K562 (cell line): ENCODE data around the gene INPP1. TPM values are rescaled to one million over a fixed set of nuclear protein-coding genes. Genes with fewer than 3 reads are reported as not detected.

Source experiments
- ETV5 ChIP-seq: sonication (generic); formaldehyde crosslinking; IDR thresholded peaks from 2 replicates; pipeline ENCODE4 v1.4.0; 2020; ENCODE audit warnings: low read depth, mild to moderate bottlenecking, missing genetic modification reagents
- GMEB1 ChIP-seq: fragments of 250-450 bp; sonication (Bioruptor Pico); IDR thresholded peaks from 2 replicates; pipeline ENCODE4 v1.4.0; 2020; ENCODE audit warnings: mild to moderate bottlenecking
- GTF2B ChIP-seq: IDR thresholded peaks from 2 replicates; pipeline ENCODE4 v1.6.1; 2011; ENCODE audit not compliant: insufficient read length; ENCODE audit errors: extremely low read depth
- GTF2F1 ChIP-seq: IDR thresholded peaks from 2 replicates; pipeline ENCODE4 v1.6.1; 2011; ENCODE audit warnings: low read depth, low read length, improper control_type of control experiment
- HDAC1 ChIP-seq, 2 experiments: fragments of 450-650 bp; IDR thresholded peaks; 2 replicates each; pipeline ENCODE4 v1.6.1; 2016 to 2017; ENCODE audit warnings: inconsistent platforms in 1 of 2, mild to moderate bottlenecking in 1 of 2, moderate library complexity in 1 of 2
- HDAC8 ChIP-seq: fragments of 450-650 bp; IDR thresholded peaks from 2 replicates; pipeline ENCODE4 v1.6.1; 2016; ENCODE audit warnings: mild to moderate bottlenecking, missing genetic modification characterization, moderate library complexity, missing compliant biosample characterization
- MEIS2 ChIP-seq: fragments of 450-650 bp; IDR thresholded peaks from 2 replicates; pipeline ENCODE4 v1.6.1; 2014; ENCODE audit warnings: mild to moderate bottlenecking; ENCODE audit not compliant: partially characterized antibody
- MTA1 ChIP-seq: fragments of 450-650 bp; IDR thresholded peaks from 2 replicates; pipeline ENCODE4 v1.6.1; 2017; ENCODE audit warnings: borderline replicate concordance
- MTA2 ChIP-seq: fragments of 450-650 bp; IDR thresholded peaks from 2 replicates; pipeline ENCODE4 v1.6.1; 2016; ENCODE audit warnings: low read depth
- MYC ChIP-seq, 2 experiments: fragments of 250-450 bp in 1 of 2; sonication (Bioruptor Pico) in 1 of 2; IDR thresholded peaks; 2 replicates each; pipeline versions ENCODE4 v1.5.1 to v1.6.1; 2012 to 2021; ENCODE audit warnings: low read depth in 2 of 2, borderline replicate concordance in 1 of 2, improper control_type of control experiment in 1 of 2, low read length in 1 of 2, mild to moderate bottlenecking in 1 of 2, moderate library complexity in 1 of 2
- NUFIP1 ChIP-seq: fragments of 450-650 bp; IDR thresholded peaks from 2 replicates; pipeline ENCODE4 v1.6.1; 2018; ENCODE audit not compliant: partially characterized antibody
- POLR3A ChIP-seq: IDR thresholded peaks from 2 replicates; pipeline ENCODE4 v1.6.1; 2011; ENCODE audit warnings: borderline replicate concordance, mild to moderate bottlenecking, moderate library complexity; ENCODE audit not compliant: insufficient read length, insufficient read depth; ENCODE audit errors: extremely low read depth
- RNF219 ChIP-seq: fragments of 250-450 bp; sonication (Bioruptor Pico); IDR thresholded peaks from 2 replicates; pipeline ENCODE4 v1.5.0; 2022; ENCODE audit warnings: mild to moderate bottlenecking
- SETDB1 ChIP-seq: IDR thresholded peaks from one replicate; pipeline ENCODE4 v1.6.1; 2012; ENCODE audit warnings: low read length, control low read depth, inconsistent platforms
- SP2 ChIP-seq: IDR thresholded peaks from 2 replicates; pipeline ENCODE4 v1.6.1; 2011; ENCODE audit warnings: mild to moderate bottlenecking, low read depth, low read length, moderate library complexity; ENCODE audit not compliant: poor library complexity, severe bottlenecking; ENCODE audit errors: extremely low read depth
- THRAP3 ChIP-seq: fragments of 450-650 bp; IDR thresholded peaks from 2 replicates; pipeline ENCODE4 v1.6.1; 2016; ENCODE audit warnings: mild to moderate bottlenecking, inconsistent platforms, borderline replicate concordance
- XRCC4 ChIP-seq: IDR thresholded peaks from one replicate; pipeline ENCODE4 v1.6.1; 2011; ENCODE audit not compliant: insufficient read depth, insufficient read length; ENCODE audit errors: extremely low read depth
- ZFP30 ChIP-seq: fragments of 250-450 bp; sonication (Bioruptor Pico); IDR thresholded peaks from 2 replicates; pipeline ENCODE4 v1.8.0; 2022; ENCODE audit warnings: moderate library complexity, mild to moderate bottlenecking, inconsistent platforms, borderline replicate concordance
- ZNF280A ChIP-seq: fragments of 450-650 bp; IDR thresholded peaks from 2 replicates; pipeline ENCODE4 v1.6.1; 2018; ENCODE audit warnings: mild to moderate bottlenecking, low read depth; ENCODE audit not compliant: partially characterized antibody
- ZNF354B ChIP-seq: fragments of 250-450 bp; sonication (Bioruptor Pico); IDR thresholded peaks from 2 replicates; pipeline ENCODE4 v1.4.0; 2020
- ZNF436 ChIP-seq: fragments of 250-450, 450-650 bp; sonication (Bioruptor Pico); formaldehyde crosslinking; IDR thresholded peaks from 2 replicates; pipeline ENCODE4 v1.7.0; 2020; ENCODE audit warnings: mild to moderate bottlenecking
- ZNF444 ChIP-seq: fragments of 250-450 bp; sonication (Bioruptor Pico); IDR thresholded peaks from 2 replicates; pipeline ENCODE4 v1.4.0; 2020; ENCODE audit warnings: mild to moderate bottlenecking, moderate library complexity
- ZNF586 ChIP-seq: fragments of 450-650 bp; formaldehyde crosslinking; conservative IDR thresholded peaks from 2 replicates; pipeline ENCODE4 v1.4.0; 2020; ENCODE audit warnings: mild to moderate bottlenecking, moderate library complexity
- polyA plus RNA-seq, 8 experiments: library from polyadenylated mRNA; depleted of rRNA in 4 of 8; stranded (reverse) in 5 of 8; unstranded in 3 of 8; fragments of >200 nt; fragmentation: Nextera tagmentation in 2 of 8; fragmentation: Illumina TruSeq in 1 of 8; extraction: Ambion mirVana in 2 of 8; extraction: Trizol in 1 of 8; gene quantifications; 2 replicates each; pipeline versions ENCODE4 v1.2.1 to v1.2.3, GENCODE V29; 2011 to 2014; ENCODE audit warnings: inconsistent platforms in 1 of 8, missing spikeins in 1 of 8
- total RNA-seq, 7 experiments: library from RNA; depleted of rRNA in 6 of 7; stranded (reverse); fragments of >200 nt in 6 of 7; fragmentation: Illumina TruSeq in 2 of 7; extraction: Trizol in 2 of 7; gene quantifications; 2 replicates each; pipeline versions ENCODE4 v1.2.1 to v1.2.3, GENCODE V29; 2011 to 2021; ENCODE audit warnings: low replicate concordance in 1 of 7

Gene INPP1
- total and polyA plus RNA-seq, 9 of the 15 experiments (the other 6 are each of a cell fraction or from before 2014, with no cell fraction given): 3.7 to 11.8 (median 6.5) TPM

GRCh38 chr2:190379249-190379964 lies 36.0 kb downstream of the INPP1 start (continued):
- TF ChIP-seq RNF219 (CRISPR knock-in tag) (no peak), MEIS2 (peak; percentile 86), HDAC8 (tag) (no peak), ZNF280A (no peak), GTF2B (no peak), MYC (IDR thresholded peaks at IDR 0.05; ENCODE audit: low read depth, low read length) (0 out of 2 replicates have a peak, but pooled peaks have one; percentile 22), MYC (CRISPR knock-in tag; IDR thresholded peaks at IDR 0.05; ENCODE audit: borderline replicate concordance, low read depth) (no peak), ZNF586 (CRISPR knock-in tag) (no peak), ZNF444 (CRISPR knock-in tag) (no peak), ETV5 (CRISPR knock-in tag) (no peak), HDAC1 (IDR thresholded peaks at IDR 0.05) (no peak), GTF2F1 (no peak), XRCC4 (no peak), SETDB1 (no peak), POLR3A (no peak), SP2 (no peak), ZNF436 (CRISPR knock-in tag) (no peak), MTA2 (no peak), MTA1 (peak; percentile 14; the same call in 1 of the 2 replicates), THRAP3 (no peak), ZFP30 (CRISPR knock-in tag) (no peak), NUFIP1 (no peak), GMEB1 (CRISPR knock-in tag) (no peak), ZNF354B (CRISPR knock-in tag) (no peak)
